ENCODE results near the gene PCDH15. TPM values are rescaled to one million over a fixed set of nuclear protein-coding genes. Genes with fewer than 3 reads are reported as not detected.

Gene PCDH15
- total RNA-seq, 2 experiments from 2014 or later = not detected

Small RNA genes lying within 50 kb of the gene (microRNA-seq; reads per million reads assigned to microRNA genes)
- not detected for gene MIR548F1 (ENCODE audit: borderline replicate concordance)

Small RNA genes lying within 50 kb of the gene (small RNA-seq; reads per million reads assigned to genes)
- gene AL365496.1 = not detected
- gene MIR548F1 = not detected
- not detected for gene RNU6-687P

Measured in OCI-LY7 (cell line).